ENCODE data around the gene CNGA2. TPM values are rescaled to one million over a fixed set of nuclear protein-coding genes. Genes with fewer than 3 reads are reported as not detected.

The CNGA2 gene
- polyA plus RNA-seq, 1 donor: not detected

Other genes with a start within 250 kb of the CNGA2 start
- gene PASD1, start 171.1 kb upstream of the CNGA2 start, polyA plus RNA-seq (ENCODE audit: insufficient read length): 0.05 TPM
- 4.9 TPM for gene PRRG3, start 39.3 kb upstream of the CNGA2 start, polyA plus RNA-seq (ENCODE audit: insufficient read length)
- not detected for gene FATE1, start 18.7 kb upstream of the CNGA2 start, polyA plus RNA-seq (ENCODE audit: insufficient read length)
- not detected for gene MAGEA4, start 178.1 kb downstream of the CNGA2 start, polyA plus RNA-seq (ENCODE audit: insufficient read length)
- gene GABRE, start 239.9 kb downstream of the CNGA2 start, polyA plus RNA-seq (ENCODE audit: insufficient read length): 7.6 TPM